Islet precursor cell (in vitro differentiated cells): ENCODE results near the gene NDUFB7.
"Not testable (repeated sequence)": the region's sequence is repeated elsewhere in the genome, so short reads cannot be mapped to it uniquely, and the experiment has no call there.

Experiments used
- DNase-seq: peaks from one replicate; pipeline ENCODE4 v3.0.0-alpha.2; 2018

NDUFB7 gene

DNA sequence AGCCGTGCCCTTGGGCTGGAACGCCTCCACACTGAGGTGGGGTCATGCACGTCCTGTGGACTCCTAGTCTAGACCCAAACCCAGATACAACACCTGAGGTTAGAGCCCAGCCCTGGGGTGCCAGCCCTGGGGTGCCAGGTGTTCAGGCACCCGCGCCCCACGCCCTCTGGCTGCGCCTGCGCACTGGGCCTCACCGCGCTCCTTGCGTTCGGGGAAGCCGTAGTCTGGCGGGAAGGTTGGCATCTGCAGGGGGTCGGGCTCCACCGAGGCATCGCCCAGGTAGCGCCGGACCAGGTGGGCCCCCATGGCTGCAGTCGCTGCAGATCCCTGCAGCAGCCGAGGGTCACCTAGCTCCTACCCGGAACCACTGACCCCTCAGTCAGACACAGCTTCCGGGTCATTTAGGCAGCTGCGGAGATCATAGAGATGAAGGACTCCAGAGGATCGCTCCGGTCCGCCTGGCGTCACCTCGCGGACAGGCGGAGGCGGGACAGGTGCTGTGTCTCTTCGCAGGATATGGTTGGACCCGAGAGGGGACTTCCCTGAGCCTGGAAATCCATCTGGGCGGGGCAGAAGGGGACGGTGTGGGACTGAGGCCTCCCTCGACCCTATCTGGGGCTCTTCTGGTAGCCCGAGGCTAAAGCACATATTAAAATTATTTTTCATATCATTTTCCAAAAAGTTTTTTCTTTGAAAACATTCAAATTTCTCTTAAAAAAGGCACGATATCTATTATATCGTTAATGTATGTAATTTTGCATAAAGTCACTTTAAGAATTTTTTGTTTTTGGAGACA is at the start of gene NDUFB7:
Gene NDUFB7 (minus strand): TSS at position 372 of the 796 bp plus-strand sequence. CDS start 66 bp downstream, at position 306.
- peak; percentile 97 for DNase-seq

DNA sequence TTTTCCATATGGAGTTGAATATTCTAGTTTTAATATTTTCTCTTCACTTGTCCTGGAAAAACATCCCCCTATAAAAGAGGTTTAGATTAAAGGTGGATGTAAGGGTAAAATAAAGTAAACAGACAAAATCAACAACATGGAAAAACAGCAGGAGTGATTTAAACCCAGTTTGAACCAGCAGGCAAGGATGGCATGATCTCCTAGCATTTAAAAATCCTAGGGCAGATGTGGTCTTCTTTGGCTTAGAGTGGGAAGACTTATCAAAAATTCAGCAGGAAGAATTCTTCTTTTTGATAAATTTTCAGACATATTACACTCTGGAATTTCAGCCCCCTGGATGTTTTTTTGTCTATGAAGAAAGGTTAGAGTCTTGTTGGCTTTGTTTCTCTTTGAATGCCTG is 47.5 kb upstream of the NDUFB7 start:
- DNase-seq = no peak

DNA sequence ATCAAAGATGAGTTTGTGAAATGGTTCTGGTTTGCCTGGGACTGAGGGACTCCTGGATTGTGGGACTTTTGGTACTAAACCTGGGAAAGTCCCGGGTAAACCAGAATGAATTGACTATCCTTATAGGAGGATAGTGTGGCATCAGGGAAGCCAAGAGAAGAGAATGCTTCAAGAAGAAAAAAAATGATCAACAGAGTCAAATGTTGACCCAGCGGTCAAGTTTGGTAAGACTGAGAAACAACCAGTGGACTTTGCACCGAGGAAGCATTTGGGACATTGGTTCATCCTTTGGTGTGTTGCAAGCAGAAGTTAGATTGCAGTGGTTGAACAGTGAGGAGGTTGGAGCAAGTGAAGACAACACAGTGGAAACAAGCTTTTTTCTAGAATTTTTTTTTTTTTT is 44.5 kb upstream of the NDUFB7 start:
- DNase-seq = no peak

- DNase-seq = no peak
Observed at GRCh38 chr19:14615623-14616022, 43.8 kb upstream of the NDUFB7 start.

GRCh38 chr19:14614099-14614412 is 42.2 kb upstream of the NDUFB7 start:
- no peak for DNase-seq

DNA sequence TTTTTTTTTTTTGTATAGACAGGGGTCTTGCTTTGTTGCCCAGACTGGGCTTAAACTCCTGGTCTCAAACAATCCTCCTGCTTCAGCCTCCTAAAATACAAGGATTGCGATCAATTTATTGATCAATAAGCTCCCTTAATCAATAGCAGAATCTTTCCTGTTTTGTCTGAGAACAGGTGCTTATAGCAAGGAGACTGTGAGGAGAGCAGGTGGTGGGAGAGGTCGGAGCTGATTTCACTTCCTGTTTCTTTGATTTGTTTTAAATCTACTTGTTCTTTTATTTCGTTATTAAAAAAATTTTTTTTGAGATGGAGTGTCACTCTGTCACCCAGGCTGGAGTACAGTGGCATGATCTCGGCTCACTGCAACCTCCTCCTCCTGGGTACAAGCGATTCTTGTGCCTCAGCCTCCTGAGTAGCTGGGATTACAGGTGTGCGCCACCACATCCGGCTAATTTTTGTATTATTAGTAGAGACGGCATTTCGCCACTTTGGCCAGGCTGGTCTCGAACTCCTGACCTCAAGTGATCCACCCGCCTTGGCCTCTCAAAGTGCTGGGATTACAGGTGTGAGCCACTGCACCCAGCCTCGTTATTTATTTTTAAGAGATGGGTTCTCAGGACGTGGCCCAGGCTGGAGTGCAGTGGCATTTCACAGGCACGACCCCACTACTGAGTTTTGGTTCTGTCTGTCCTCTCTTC is 41.7 kb upstream of the NDUFB7 start:
- DNase-seq = not testable (repeated sequence)

DNA sequence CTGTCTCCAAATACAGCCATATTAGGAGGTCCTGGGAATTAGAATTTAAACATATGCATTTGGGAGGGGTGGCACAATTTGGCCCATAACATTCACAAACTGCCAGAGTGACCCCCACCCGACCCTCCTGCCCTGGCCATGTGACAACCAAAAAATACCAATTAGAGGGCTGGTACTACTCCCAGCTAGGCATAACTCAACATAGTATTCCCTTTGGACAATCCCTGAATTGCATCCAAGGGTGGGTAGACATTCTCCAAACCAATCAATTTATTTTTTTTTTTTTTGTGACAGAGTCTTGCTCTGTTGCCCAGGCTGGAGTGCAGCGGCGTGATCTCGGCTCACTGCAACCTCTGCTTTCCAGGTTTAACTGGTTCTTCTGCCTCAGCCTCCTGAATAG is 40.8 kb upstream of the NDUFB7 start:
- no peak for DNase-seq

DNA sequence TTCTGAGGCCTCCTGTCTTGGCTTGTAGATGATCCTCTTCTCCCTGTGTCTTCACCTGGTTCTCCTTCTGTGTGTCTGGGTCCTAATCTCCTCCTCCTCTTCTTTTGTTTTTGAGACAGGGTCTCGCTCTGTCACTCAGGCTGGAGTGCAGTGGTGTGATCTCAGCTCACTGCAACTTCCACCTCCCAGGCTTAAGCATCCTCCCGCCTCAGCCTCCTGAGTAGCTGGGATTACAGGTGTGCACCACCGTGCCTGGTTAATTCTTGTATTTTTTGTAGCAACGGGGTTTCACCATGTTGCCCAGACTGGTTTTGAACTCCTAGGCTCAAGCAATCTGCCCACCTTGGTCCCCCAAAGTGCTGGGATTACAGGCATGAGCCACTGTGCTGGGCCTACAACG is 40.4 kb upstream of the NDUFB7 start:
- not testable (repeated sequence) for DNase-seq

- no peak for DNase-seq
Observed at GRCh38 chr19:14611051-14611450, 39.2 kb upstream of the NDUFB7 start.

DNA sequence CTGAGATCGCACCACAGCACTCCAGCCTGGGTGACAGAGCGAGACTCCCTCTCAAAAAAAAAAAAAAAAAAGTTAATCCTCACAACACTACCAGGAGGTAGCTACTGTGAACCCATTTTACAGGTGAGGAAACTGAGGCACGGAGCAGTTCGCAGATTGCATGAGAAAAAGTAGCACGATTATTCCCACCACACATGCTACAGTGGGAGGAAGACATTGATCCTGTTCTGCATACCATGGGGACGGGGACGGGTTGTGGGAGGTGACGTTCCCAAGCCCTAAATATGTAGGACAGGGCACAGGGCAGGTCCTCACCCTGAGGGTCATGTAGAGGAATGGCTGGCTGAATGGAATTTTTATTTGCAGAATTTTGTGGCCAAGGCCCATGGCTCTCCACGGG is 34.8 kb upstream of the NDUFB7 start:
- no peak for DNase-seq

GRCh38 chr19:14603990-14604387 is 32.1 kb upstream of the NDUFB7 start:
- no peak for DNase-seq

DNA sequence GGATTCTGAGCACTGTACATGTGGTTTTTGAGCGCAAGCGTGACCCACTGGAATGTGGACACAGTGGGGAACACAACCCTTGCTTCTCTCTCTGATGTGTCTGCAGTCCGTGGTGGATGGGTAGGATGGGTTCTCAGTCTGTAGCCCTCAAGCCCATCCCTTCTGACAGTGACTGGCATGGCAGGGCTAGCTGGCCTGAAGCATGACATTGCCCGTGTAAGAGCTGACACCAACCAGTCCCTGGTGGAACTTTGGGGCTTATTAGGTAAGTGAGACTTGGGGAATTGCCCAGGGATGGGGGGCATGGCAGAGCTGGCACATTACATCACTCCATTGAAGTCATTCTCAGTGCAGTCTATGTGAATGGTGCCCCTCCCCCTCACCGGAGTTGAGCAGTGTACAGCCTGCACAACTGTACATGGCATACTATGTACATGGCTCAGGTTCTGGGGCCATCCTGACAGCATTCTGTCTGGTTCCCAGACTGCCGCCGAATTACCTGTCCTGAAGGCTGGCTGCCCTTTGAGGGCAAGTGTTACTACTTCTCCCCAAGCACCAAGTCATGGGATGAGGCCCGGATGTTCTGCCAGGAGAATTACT is 27.8 kb upstream of the NDUFB7 start:
- no peak for DNase-seq

DNA sequence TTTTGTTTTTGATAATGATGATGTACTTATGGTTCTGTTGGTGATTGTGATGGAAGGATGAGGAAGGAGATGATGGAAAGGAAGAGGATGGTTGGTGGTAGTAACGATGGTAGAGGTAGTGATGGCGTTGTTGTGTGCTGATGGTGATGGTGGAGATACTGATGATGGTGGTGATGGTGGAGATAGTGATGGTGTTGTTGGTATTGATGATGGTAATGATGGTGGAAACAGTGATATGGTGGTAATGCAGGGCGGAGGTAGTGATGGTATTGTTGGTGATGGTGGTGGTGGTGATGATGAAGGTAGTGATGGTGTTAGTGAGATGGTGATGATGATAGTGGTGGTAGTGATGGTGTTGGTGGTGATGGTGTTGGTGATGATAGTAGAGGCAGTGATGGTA is 23.7 kb upstream of the NDUFB7 start:
- no peak for DNase-seq

DNA sequence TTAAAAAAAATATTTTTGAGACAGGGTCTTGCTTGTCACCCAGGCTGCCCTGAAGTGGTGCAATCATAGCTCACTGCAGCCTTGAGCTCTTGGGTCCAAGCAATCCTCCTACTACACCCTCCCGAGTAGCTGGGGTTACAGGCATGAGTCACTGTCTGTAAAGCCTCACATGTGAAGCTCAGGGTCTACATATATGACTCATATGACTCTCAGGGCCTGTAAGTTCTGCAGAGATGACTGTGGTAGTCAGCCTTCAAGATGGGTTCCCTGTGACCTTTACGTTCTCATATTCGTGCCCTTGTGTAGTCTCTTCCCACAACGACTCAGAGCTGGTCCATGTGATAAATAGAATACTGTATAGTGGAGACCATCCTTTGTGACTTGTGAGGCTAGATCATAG is 17.6 kb upstream of the NDUFB7 start:
- DNase-seq = not testable (repeated sequence)

- not testable (repeated sequence) for DNase-seq
Observed at GRCh38 chr19:14585187-14585586, 13.3 kb upstream of the NDUFB7 start.

GRCh38 chr19:14584372-14584771 is 12.5 kb upstream of the NDUFB7 start:
- DNase-seq = not testable (repeated sequence)

GRCh38 chr19:14582894-14583340 is 11.1 kb upstream of the NDUFB7 start, which contains the start of gene CLEC17A:
Gene CLEC17A (plus strand): TSS chr19:14583084. CDS start chr19:14583161, 77 bp downstream.
- DNase-seq = no peak

GRCh38 chr19:14580623-14581237 is 8.9 kb upstream of the NDUFB7 start:
- DNase-seq = no peak

GRCh38 chr19:14577885-14578427 is 6.1 kb upstream of the NDUFB7 start:
- DNase-seq = peak; percentile 60

GRCh38 chr19:14577264-14577663 is 5.4 kb upstream of the NDUFB7 start:
- DNase-seq = no peak

DNA sequence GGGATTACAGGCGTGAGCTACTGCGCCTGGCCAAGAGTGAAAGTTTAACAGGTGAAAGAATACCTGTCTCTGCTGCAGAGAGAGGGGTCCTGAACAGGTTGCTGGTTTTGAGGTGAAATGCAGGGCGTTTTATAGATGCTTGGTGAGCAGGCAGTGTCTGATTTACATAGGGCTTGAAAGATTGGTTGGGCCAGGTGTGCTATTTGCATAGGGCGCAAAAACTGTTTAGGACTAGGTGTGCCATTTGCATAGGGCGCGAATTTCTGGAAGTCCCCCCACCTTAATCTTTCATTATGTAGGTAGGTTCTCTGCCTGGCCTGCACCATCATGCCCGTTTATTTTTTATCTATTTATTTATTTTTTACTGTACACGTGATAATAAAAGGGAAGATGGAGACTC is 4.5 kb upstream of the NDUFB7 start:
- DNase-seq = no peak

DNA sequence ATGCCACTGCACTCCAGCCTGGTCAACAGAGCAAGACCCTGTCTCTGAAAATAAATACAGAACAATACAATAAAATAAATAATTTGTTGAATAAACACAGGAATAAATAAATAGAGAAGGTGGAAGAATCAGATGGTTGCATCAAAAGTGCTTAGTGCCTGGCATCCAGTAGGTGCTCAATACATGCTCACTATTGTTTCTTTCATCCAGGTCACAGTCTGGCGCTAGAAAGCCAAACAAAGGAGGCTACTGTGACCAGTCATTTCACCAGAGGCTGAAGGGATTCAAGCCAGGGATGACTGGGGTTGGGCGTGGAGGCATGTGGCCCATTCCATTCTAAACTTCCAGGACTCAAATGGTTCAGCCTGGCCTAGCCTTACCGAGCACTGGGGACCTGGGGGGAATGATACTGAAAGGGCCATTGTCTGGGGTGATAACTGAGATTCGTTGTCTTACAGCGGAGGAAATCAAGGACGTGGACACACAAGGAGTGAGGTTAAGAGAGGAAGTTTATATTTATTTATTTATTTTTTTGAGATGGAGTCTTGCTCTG is 3.6 kb upstream of the NDUFB7 start:
- no peak for DNase-seq
